B cell (primary cell): ENCODE measurements around the gene LNX1. TPM values are rescaled to one million over a fixed set of nuclear protein-coding genes. Genes with fewer than 3 reads are reported as not detected.

ENCODE experiments used
- ATAC-seq: fragments of 200-7000 bp; cut with Tn5 transposase; one replicate; pipeline ENCODE4 v1.10.0; 2021; ENCODE audit warnings: low read depth, mild to moderate bottlenecking, moderate number of reproducible peaks, moderate library complexity
- CTCF ChIA-PET: fragments of 350-600 bp; sonication (Branson Sonifier 250); formaldehyde crosslinking; loops from one replicate; lab custom pipeline; 2021; ENCODE audit warnings: antibody characterized with exemption, inconsistent platforms; lab: Charles Lee
- POLR2A ChIA-PET: fragments of 350-600 bp; sonication (Branson Sonifier 250); formaldehyde crosslinking; loops from one replicate; lab custom pipeline; 2021; ENCODE audit warnings: antibody characterized with exemption; lab: Charles Lee
- DNase-seq: peaks from one replicate; pipeline ENCODE4 v3.0.0; 2013
- H2AFZ ChIP-seq: 2 replicates; pipeline ENCODE4 v1.6.1; 2012; ENCODE audit warnings: mild to moderate bottlenecking, low read depth, low read length; ENCODE audit not compliant: insufficient read depth, poor library complexity, severe bottlenecking
- H3K27ac ChIP-seq, 2 donors: 1 replicate in 1 of 2; 2 replicates in 1 of 2; pipeline ENCODE4 v1.5.1; 2012 to 2013; ENCODE audit warnings: low read length in 2 of 2, mild to moderate bottlenecking in 2 of 2, moderate library complexity in 1 of 2
- H3K27me3 ChIP-seq, 4 experiments: fragments of 200-600 bp in 1 of 4; sonication (generic) in 1 of 4; replicated peaks in 1 of 4; 1 replicate in 2 of 4; 2 replicates in 2 of 4; pipeline versions ENCODE4 v1.6.1 to v1.7.0; 2013 to 2016; ENCODE audit warnings: low read length in 3 of 4, mild to moderate bottlenecking in 2 of 4, mixed read lengths in 1 of 4, moderate library complexity in 1 of 4; ENCODE audit not compliant: insufficient read depth in 4 of 4, control insufficient read depth in 3 of 4; ENCODE audit errors: control extremely low read depth in 1 of 4
- H3K36me3 ChIP-seq, 2 experiments: replicated peaks in 1 of 2; 1 replicate in 1 of 2; 2 replicates in 1 of 2; pipeline versions ENCODE4 v1.6.1 to v1.7.1; 2013; ENCODE audit warnings: low read length in 1 of 2; ENCODE audit not compliant: insufficient read depth in 2 of 2, control insufficient read depth in 1 of 2; ENCODE audit errors: control extremely low read depth in 1 of 2, extremely low read depth in 1 of 2
- H3K4me1 ChIP-seq, 2 donors: fragments of 200-600 bp in 1 of 2; sonication (generic) in 1 of 2; 1 replicate in 1 of 2; 2 replicates in 1 of 2; pipeline versions ENCODE4 v1.5.1 to v1.6.1; 2013 to 2017; ENCODE audit warnings: low read length in 2 of 2; ENCODE audit not compliant: control insufficient read depth in 2 of 2, insufficient read depth in 2 of 2
- H3K4me2 ChIP-seq: replicated peaks from 2 replicates; pipeline ENCODE3; 2012; ENCODE audit warnings: mild to moderate bottlenecking, low read depth, low read length; ENCODE audit not compliant: poor library complexity, severe bottlenecking
- H3K4me3 ChIP-seq, 5 experiments: fragments of 200-600 bp in 1 of 5; sonication (generic) in 1 of 5; 1 replicate in 3 of 5; 2 replicates in 2 of 5; pipeline versions ENCODE4 v1.5.1 to v1.7.0; 2011 to 2016; ENCODE audit warnings: low read length in 4 of 5, mild to moderate bottlenecking in 4 of 5, low read depth in 2 of 5, control low read depth in 1 of 5, moderate library complexity in 1 of 5; ENCODE audit not compliant: insufficient read depth in 1 of 5; ENCODE audit errors: control extremely low read depth in 1 of 5, extremely low read depth in 1 of 5
- H3K79me2 ChIP-seq: fragments of 200-600 bp; sonication (generic); one replicate; pipeline ENCODE4 v1.6.0; 2016; ENCODE audit warnings: low read length; ENCODE audit not compliant: control insufficient read depth, insufficient read depth
- H3K9ac ChIP-seq: fragments of 200-600 bp; sonication (generic); 2 replicates; pipeline ENCODE4 v1.6.1; 2017; ENCODE audit warnings: mild to moderate bottlenecking, low read length, moderate library complexity
- H3K9me3 ChIP-seq, 3 donors: one replicate each; pipeline versions ENCODE4 v1.6.1 to v1.7.1; 2013; ENCODE audit warnings: low read length in 2 of 3; ENCODE audit not compliant: control insufficient read depth in 2 of 3, insufficient read depth in 1 of 3; ENCODE audit errors: control extremely low read depth in 1 of 3
- H4K20me1 ChIP-seq: 2 replicates; pipeline ENCODE4 v1.6.0; 2012; ENCODE audit warnings: mild to moderate bottlenecking, low read length; ENCODE audit not compliant: insufficient read depth, control insufficient read depth, poor library complexity, severe bottlenecking
- H3K27ac Mint-ChIP-seq: one replicate; pipeline ENCODE4 v1.8.0; 2021; ENCODE audit warnings: mixed read lengths
- H3K27me3 Mint-ChIP-seq: one replicate; pipeline ENCODE4 v1.8.0; 2021; ENCODE audit warnings: mixed read lengths
- H3K4me1 Mint-ChIP-seq: one replicate; pipeline ENCODE4 v1.8.0; 2021; ENCODE audit warnings: mixed read lengths
- H3K4me3 Mint-ChIP-seq: one replicate; pipeline ENCODE4 v1.8.0; 2021; ENCODE audit warnings: mixed read lengths
- H3K9me3 Mint-ChIP-seq: one replicate; pipeline ENCODE4 v1.8.0; 2022; ENCODE audit warnings: mixed read lengths; ENCODE audit not compliant: insufficient read depth
- CTCF ChIP-seq: fragments of 200-600 bp; IDR thresholded peaks from one replicate; pipeline ENCODE4 v1.8.0; 2022; ENCODE audit warnings: antibody characterized with exemption, mild to moderate bottlenecking
- EZH2 ChIP-seq: IDR thresholded peaks from 2 replicates; pipeline ENCODE4 v1.6.1; 2012; ENCODE audit warnings: borderline replicate concordance, low read depth, mild to moderate bottlenecking, moderate library complexity, low read length; ENCODE audit not compliant: insufficient read depth, poor library complexity, severe bottlenecking
- WGBS: methylation state at CpG from one replicate; pipeline ENCODE4 v1.1.5; 2013; ENCODE audit warnings: missing lambda C conversion rate; ENCODE audit not compliant: insufficient coverage; 5-methylcytosine and 5-hydroxymethylcytosine counted together
- intact Hi-C: fragments of 100-400 bp; cut with micrococcal nuclease; formaldehyde crosslinking; loops from one replicate; pipeline ENCODE4 v1.10.0; 2022
- polyA plus RNA-seq: library from polyadenylated mRNA; depleted of rRNA; stranded (reverse); fragments of >200 nt; gene quantifications from 2 replicates; pipeline ENCODE4 v1.2.3, GENCODE V29; 2012
- total RNA-seq, 2 donors: library from RNA; stranded (reverse); fragments of 120-200 nt in 1 of 2; gene quantifications; 1 replicate in 1 of 2; 2 replicates in 1 of 2; pipeline versions ENCODE4 v1.2.3 to v1.2.4, GENCODE V29; 2013 to 2022

The LNX1 gene
- total and polyA plus RNA-seq, 2 donors (not counting 1 experiment from before 2014, with no cell fraction given) = not detected

- TF ChIP-seq CTCF (no peak), EZH2 (no peak)
- H3K4me1 Mint-ChIP-seq = no peaks in the 10 kb centered on the region
- ATAC-seq (no peak), DNase-seq (no peak)
- H3K4me1 ChIP-seq = no peaks in the 10 kb centered on the region
- peaks cover 3% of the 10 kb centered on the region for H3K27me3 Mint-ChIP-seq
- H3K79me2 ChIP-seq = no peaks in the 10 kb centered on the region
- ChIA-PET CTCF (no interaction called here), POLR2A (no interaction called here)
- no CpG with 5 or more reads among the region's 2 CpGs for WGBS
- no peaks in the 10 kb centered on the region for H3K9me3 Mint-ChIP-seq
- H3K27ac Mint-ChIP-seq = no peak overlapping the region
- intact Hi-C loops = no loop called here
- no peaks in the 10 kb centered on the region for H3K9me3 ChIP-seq
- H3K36me3 ChIP-seq = no peaks in the 10 kb centered on the region
- no peaks in the 10 kb centered on the region for H4K20me1 ChIP-seq
- H3K4me3 Mint-ChIP-seq = no peak overlapping the region
- H3K27me3 ChIP-seq = no peaks in the 10 kb centered on the region
- no peak overlapping the region for H3K27ac ChIP-seq
- H3K4me3 ChIP-seq = no peak overlapping the region
- H3K9ac ChIP-seq = no peak overlapping the region
- H3K4me2 ChIP-seq = no peak overlapping the region
- no peak overlapping the region for H2AFZ ChIP-seq
Observed at GRCh38 chr4:53562409-53562808, 28.9 kb downstream of the LNX1 start.

GRCh38 chr4:53559021-53559620, 32.2 kb downstream of the LNX1 start:
- H3K4me3 ChIP-seq = no peak overlapping the region
- no peaks in the 10 kb centered on the region for H3K36me3 ChIP-seq
- no peaks in the 10 kb centered on the region for H4K20me1 ChIP-seq
- no peaks in the 10 kb centered on the region for H3K9me3 ChIP-seq
- H3K27ac Mint-ChIP-seq = no peak overlapping the region
- no peak overlapping the region for H3K4me2 ChIP-seq
- H3K9ac ChIP-seq = no peak overlapping the region
- DNase-seq (no peak), ATAC-seq (no peak)
- no peak overlapping the region for H3K27ac ChIP-seq
- no peaks in the 10 kb centered on the region for H3K9me3 Mint-ChIP-seq
- 100% methylated on average over 1 of the region's 3 CpGs for WGBS
- intact Hi-C loops = no loop called here
- no peaks in the 10 kb centered on the region for H3K27me3 ChIP-seq
- H3K4me1 Mint-ChIP-seq = no peaks in the 10 kb centered on the region
- POLR2A ChIA-PET = no interaction called here
- no peak overlapping the region for H3K4me3 Mint-ChIP-seq
- H3K79me2 ChIP-seq = no peaks in the 10 kb centered on the region
- H3K4me1 ChIP-seq = no peaks in the 10 kb centered on the region
- H3K27me3 Mint-ChIP-seq = peaks cover 7% of the 10 kb centered on the region
- H2AFZ ChIP-seq = no peak overlapping the region
- TF ChIP-seq EZH2 (no peak), CTCF (no peak)
- CTCF ChIA-PET = no interaction called here
